ENCODE measurements around the gene SEMA5B.
A peak's percentile ranks its signal among the peaks of the same experiment; 100 is the strongest.

Gene SEMA5B

GRCh38 chr3:122969585-122970469, 57.7 kb downstream of the SEMA5B start:
- no peak for DNase-seq (ENCODE audit: low read depth in 2 of 2)

- DNase-seq (ENCODE audit: low read depth in 2 of 2) = no peak
Measured at GRCh38 chr3:122967765-122968164, 59.8 kb downstream of the SEMA5B start.

DNA sequence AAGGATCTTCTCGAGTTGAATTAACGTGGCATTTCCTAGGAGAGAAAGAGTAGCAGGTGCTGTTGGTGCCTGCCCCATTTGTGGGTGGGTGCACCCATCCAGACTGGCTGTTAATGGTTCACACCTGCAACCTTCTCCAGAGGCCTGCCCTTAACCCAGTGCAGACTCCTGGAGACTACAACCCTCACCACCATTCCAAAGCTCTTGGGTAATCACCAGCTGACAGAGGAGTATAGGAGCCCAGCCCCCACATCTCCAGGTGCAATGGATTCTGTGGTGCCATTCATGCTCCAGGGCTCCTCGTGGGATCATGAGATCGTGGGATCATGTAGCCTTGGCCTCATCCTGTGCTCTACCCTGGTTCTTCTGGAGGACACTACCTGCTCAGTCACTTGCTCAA, 60.2 kb downstream of the SEMA5B start:
- DNase-seq (ENCODE audit: low read depth in 2 of 2) = no peak

DNA sequence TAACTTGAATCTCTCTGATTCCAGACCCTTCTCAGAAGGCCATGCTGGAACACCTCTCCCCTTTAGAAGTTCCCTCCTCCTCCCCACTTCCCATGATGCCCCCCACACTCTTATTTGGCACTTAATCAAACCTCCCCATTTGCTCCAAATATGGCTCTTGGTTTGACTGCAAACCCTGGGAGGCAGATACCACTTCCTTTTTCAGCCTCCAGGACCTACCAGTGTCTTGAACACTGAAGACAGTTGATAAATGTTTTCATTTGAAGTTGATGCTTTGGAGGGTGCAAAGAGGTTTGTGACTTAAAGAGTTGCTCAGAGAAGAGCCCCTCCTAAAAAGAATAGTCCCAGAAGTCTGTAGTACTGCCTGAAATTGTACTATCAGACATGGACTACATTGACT, 61.5 kb downstream of the SEMA5B start:
- no peak for DNase-seq (ENCODE audit: low read depth in 2 of 2)

- no peak for DNase-seq (ENCODE audit: low read depth in 2 of 2)
Measured at GRCh38 chr3:122964811-122965210, 62.8 kb downstream of the SEMA5B start.

DNA sequence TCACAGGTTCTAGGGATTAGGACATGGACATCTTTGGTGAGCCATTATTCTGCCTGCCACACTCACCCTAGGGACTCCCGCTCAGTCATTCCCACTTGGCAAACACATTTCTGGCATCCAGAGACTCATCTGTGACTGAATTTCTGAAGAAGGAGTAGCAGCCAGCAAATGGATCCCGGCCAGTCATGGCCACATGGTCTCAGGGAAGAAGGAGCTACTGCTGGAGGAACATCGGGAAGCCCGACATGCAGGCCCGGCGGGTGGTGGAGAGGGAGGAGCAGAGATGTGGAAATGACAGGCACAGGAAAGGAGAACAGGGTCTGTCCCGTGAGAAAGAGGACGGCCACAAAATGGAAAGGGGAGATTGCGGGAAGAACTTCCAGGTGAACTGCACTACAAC, 65.4 kb downstream of the SEMA5B start:
- no peak for DNase-seq (ENCODE audit: low read depth in 2 of 2)

DNA sequence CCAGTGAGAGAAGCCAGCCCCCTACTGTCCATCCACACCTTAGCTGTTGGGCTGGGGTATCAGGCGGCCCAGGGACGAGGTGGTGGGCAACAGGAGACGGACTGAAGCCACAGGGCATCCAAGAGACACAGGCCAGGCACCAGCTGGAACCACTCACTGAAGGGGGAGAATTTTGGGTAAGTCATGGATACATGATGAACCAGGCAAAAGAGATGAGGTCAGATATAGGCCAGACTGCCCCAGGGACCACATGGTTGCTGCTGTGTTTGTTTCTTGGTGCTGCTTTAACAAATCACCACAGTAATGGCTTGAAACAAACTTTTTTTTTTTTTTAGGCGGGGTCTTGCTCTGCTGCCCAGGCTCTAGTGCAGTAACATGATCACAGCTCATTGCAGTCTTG, 66.4 kb downstream of the SEMA5B start:
- no peak for DNase-seq (ENCODE audit: low read depth in 2 of 2)

- DNase-seq (ENCODE audit: low read depth in 2 of 2) = no peak
Measured at GRCh38 chr3:122960652-122961051, 66.9 kb downstream of the SEMA5B start.

- no peak for DNase-seq (ENCODE audit: low read depth in 2 of 2)
Measured at GRCh38 chr3:122959339-122959738, 68.2 kb downstream of the SEMA5B start.

DNA sequence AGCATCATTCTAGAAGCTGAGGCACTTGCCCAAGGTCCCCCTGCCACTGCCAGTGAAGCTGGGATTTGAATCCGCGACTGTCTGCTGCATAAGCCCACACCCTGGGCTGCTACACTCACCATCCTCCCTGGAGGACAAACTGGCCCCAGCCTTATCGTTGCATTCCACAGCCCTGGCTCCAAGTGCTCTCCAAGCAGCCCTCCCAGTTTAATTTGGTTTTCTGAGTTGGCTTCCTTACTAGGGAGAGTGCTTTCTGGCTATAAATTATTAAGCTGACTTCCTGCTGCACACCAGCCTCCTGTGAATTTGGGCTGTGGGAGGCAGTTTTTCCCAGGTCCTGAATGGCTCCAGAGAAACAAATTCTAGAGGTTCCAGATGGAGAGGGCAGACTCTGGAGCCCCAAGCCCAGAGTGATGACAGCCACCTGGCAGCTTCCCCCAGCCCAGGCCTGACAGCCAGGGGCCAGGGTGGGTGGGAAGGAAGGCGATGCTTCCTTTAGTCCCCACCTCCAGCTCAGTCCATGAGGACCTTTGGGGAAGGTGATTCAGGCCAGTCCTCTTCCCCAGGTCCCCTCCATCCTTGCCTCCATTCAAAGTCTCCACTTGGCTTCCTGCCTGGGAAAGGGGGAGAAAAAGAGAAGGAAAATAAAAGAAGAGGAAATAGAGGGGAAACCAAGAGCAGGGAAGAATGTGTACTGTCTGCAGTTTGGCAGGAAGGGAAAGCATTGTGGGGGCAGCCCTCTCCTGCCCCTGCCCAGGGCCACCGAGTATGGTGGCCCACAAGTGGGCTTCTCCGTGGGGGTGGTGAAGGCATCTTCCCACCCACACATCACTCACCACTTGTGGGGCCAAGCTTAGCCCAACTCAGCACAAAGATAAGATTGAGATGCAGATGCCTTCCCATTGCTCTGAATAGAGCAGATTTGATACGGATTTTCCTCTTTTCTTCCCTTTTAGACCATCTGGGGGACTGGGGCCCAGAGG, 69.6 kb downstream of the SEMA5B start:
- no peak for DNase-seq (ENCODE audit: low read depth in 2 of 2)

- no peak for DNase-seq (ENCODE audit: low read depth in 2 of 2)
Measured at GRCh38 chr3:122956693-122957455, 70.7 kb downstream of the SEMA5B start.

DNA sequence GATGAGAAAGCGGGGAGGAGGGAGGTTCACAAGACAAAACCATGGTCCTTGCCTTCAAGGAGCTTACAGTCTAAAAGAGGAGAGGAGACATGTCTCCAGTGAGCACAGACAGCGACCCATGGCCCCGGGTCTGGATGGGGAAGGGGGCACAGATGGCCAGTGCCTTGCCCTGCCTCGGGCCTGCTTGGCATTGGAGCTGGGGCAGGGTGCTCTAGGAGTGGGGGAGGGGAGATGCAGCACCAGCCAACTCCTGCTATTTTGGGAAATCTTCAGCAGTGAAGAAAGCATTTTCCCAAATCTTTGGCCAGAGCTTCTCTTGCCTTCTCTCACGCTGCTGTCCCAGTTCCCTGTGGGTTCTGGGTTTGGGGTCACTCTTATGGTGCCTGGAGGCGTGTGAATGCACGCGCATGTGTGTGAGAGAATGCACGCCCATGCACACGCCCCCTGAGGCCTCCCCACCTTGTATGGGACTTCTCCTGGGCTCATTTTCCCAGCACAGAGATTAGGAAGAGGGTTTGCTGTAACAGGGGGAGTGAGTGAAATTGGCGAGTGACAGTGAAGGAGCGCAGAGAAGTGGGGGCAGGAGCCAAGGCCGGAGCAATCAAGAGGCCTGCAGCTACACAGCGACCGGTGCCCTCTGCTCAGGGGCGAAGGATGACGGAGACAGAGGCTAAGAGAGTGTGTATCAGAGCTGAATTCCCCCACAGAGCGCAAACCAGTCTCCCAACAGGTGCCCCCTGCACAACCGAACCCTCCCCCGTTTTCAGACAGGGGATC, 71.5 kb downstream of the SEMA5B start:
- DNase-seq (ENCODE audit: low read depth in 2 of 2) = no peak

DNA sequence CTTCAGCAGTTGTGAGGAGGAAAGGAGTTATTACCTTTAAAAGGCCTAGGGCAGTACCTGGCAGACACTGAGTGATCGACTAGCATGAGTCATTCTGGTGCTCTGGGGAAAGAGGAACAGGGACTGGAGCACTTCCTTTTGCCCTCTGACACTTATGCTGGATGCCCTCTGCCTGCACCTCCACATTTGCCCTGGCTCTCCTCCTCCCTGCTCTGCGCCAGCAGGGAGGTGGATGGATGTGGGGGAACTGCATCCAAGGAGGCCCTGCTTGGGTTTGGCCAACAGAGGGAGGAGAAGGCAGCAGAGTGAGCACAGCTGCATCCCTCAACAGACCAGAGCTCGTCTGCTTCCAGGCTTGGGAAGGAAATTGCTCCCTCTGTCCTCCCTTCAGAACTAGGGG, 75.0 kb downstream of the SEMA5B start:
- no peak for DNase-seq (ENCODE audit: low read depth in 2 of 2)

- DNase-seq (ENCODE audit: low read depth in 2 of 2) = no peak
Measured at GRCh38 chr3:122948408-122948807, 79.2 kb downstream of the SEMA5B start.

GRCh38 chr3:122947738-122948137, 79.8 kb downstream of the SEMA5B start:
- DNase-seq (ENCODE audit: low read depth in 2 of 2) = peak; percentile 13 to 21

- DNase-seq (ENCODE audit: low read depth in 2 of 2) = no peak
Measured at GRCh38 chr3:122947196-122947595, 80.4 kb downstream of the SEMA5B start.

DNA sequence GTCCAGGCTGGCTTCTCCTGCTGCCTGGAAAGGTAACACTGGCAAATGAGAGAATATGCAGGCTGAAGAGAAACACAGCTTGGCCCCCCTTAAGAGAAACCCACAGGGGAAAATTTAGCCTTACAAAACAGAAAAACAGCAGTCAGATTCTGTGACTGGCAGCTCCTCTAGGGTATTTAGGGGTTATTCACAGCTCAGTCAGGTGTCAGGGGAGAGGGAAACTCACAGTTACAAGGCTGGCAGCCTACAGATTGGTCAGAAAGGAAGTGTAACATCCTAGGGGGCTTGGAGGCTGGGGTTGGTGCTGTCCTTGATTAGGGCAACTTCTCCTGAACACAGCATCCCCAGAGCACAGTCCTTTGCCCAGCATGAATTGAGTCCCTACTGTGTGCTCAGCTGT, 81.4 kb downstream of the SEMA5B start:
- no peak for DNase-seq (ENCODE audit: low read depth in 2 of 2)

DNA sequence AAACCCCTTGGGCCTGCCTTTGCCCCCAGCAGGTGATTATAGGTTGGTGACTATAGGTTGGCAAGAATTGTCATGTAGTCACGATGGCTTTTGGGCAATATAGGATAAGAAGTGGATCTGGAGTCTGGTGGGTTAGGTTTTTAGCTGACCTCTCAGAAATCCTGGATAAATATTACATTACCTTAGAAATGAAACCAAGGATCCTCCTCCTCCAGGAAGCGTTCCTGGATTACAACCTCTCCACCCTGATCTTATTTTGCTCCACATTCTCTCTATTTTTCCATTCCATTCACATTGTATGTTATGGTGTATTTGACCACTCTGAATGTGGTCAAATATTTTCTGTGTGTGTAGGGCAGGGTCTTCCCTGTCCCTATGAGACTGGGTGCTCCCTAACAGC, 82.3 kb downstream of the SEMA5B start:
- DNase-seq (ENCODE audit: low read depth in 2 of 2) = no peak

DNA sequence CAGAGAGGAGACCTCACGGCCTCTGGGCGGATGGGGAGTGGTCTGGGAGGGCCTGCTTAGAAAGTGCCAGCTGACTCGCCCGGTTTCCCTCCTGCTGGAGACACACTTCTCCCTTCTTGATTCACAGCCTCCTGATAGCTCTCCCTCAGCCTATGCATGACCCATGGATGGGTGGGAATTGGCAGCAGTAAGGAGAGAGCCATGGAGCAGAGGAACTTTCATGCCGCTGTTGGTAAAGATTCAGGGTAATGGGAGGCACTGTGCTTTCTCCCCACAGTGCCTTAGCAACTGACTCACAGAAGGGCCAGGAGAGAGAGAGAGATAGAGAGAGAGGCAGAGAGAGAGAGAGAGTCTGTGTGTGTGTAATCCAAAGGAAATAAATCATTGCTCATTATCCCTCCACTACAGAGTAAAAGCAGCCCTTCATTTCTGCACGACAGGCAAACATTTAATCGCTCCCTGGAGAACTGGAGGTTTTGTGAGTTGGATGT, 82.8 kb downstream of the SEMA5B start:
- peak; percentile 77 to 78 for DNase-seq (ENCODE audit: low read depth in 2 of 2)

GRCh38 chr3:122943828-122944190, 83.8 kb downstream of the SEMA5B start:
- DNase-seq (ENCODE audit: low read depth in 2 of 2) = no peak

Data from fibroblast of skin of left quadriceps (primary cell).